GM12878 (cell line): ENCODE results near the gene SLC39A7. TPM values are rescaled to one million over a fixed set of nuclear protein-coding genes. Genes with fewer than 3 reads are reported as not detected.

ENCODE experiments used
- ATAC-seq: fragments of 200-7000 bp; cut with Tn5 transposase; 3 replicates; pipeline ENCODE4 v1.9.1; 2020; ENCODE audit warnings: mild to moderate bottlenecking, moderate library complexity
- BruUV-seq: library from RNA; stranded (reverse); fragments of 400-500 nt; replicated peaks from 2 replicates; lab custom pipeline; 2021; lab: Mats Ljungman, UMichigan
- CTCF ChIA-PET: fragments of 300-600 bp; sonication (Branson Sonifier 250); formaldehyde crosslinking; extraction: SDS; loops from one replicate; lab custom pipeline; 2021; ENCODE audit warnings: inconsistent platforms; lab: Yijun Ruan, JAX
- POLR2A ChIA-PET: fragments of 350-600 bp; formaldehyde crosslinking; extraction: SDS; loops from one replicate; lab custom pipeline; 2021; ENCODE audit warnings: inconsistent platforms; lab: Charles Lee
- RAD21 ChIA-PET: fragments of 300-600 bp; sonication (Branson Sonifier 250); formaldehyde crosslinking; loops from one replicate; lab custom pipeline; 2023; ENCODE audit warnings: antibody characterized with exemption; ENCODE audit not compliant: unreplicated experiment; lab: Charles Lee
- SMC1A ChIA-PET: fragments of 300-600 bp; sonication (Branson Sonifier 250); formaldehyde crosslinking; loops from one replicate; lab custom pipeline; 2023; ENCODE audit not compliant: unreplicated experiment, uncharacterized antibody; lab: Charles Lee
- DNase-seq: peaks from one replicate; pipeline ENCODE4 v3.0.0-alpha.2; 2011; ENCODE audit warnings: low read depth, low spot score
- FAIRE-seq: peaks from 3 replicates; lab custom pipeline; 2011; peaks lifted over from hg19 to GRCh38; lab: Jason Lieb, UNC
- H2AFZ ChIP-seq: 2 replicates; pipeline ENCODE4 v1.6.0; 2011; ENCODE audit warnings: low read depth, low read length, control low read depth; ENCODE audit not compliant: control insufficient read depth
- H3K27ac ChIP-seq: 2 replicates; pipeline ENCODE4 v1.5.1; 2011; ENCODE audit warnings: control low read depth; ENCODE audit not compliant: control insufficient read depth, insufficient read depth
- H3K27me3 ChIP-seq, 2 experiments: replicated peaks in 1 of 2; 2 replicates each; pipeline versions ENCODE4 v1.6.0 to v1.6.1; 2011; ENCODE audit warnings: low read length in 1 of 2; ENCODE audit not compliant: control insufficient read depth in 2 of 2, insufficient read depth in 2 of 2
- H3K36me3 ChIP-seq, 2 experiments: 2 replicates each; pipeline ENCODE4 v1.5.1; 2011; ENCODE audit warnings: low read length in 1 of 2; ENCODE audit not compliant: control insufficient read depth in 2 of 2, insufficient read depth in 2 of 2
- H3K4me1 ChIP-seq: 2 replicates; pipeline ENCODE4 v1.6.1; 2011; ENCODE audit warnings: mild to moderate bottlenecking, low read length, moderate library complexity, mixed read lengths; ENCODE audit not compliant: control insufficient read depth, insufficient read depth
- H3K4me2 ChIP-seq: 2 replicates; pipeline ENCODE4 v1.6.0; 2011; ENCODE audit warnings: control low read depth; ENCODE audit not compliant: control insufficient read depth, insufficient read depth
- H3K4me3 ChIP-seq: fragments of 200-600 bp; sonication (generic); 2 replicates; pipeline ENCODE4 v1.5.1; 2016
- H3K79me2 ChIP-seq: 2 replicates; pipeline ENCODE4 v1.6.0; 2011; ENCODE audit warnings: low read length; ENCODE audit not compliant: control insufficient read depth, insufficient read depth
- H3K9ac ChIP-seq: 2 replicates; pipeline ENCODE4 v1.8.0; 2011; ENCODE audit warnings: low read length, control low read depth, mixed read lengths; ENCODE audit not compliant: control insufficient read depth, insufficient read depth
- H3K9me3 ChIP-seq: replicated peaks from 3 replicates; pipeline ENCODE4 v1.5.1; 2011; ENCODE audit warnings: mild to moderate bottlenecking, low read length; ENCODE audit not compliant: control insufficient read depth, insufficient read depth
- H4K20me1 ChIP-seq: 2 replicates; pipeline ENCODE4 v1.6.0; 2011; ENCODE audit not compliant: control insufficient read depth, insufficient read depth
- CBFB ChIP-seq: IDR thresholded peaks from 2 replicates; pipeline ENCODE4 v1.6.1; 2016; ENCODE audit warnings: antibody characterized with exemption, low read depth
- CREM ChIP-seq: IDR thresholded peaks from 2 replicates; pipeline ENCODE4 v1.6.1; 2014; ENCODE audit warnings: antibody characterized with exemption, low read depth
- LARP7 ChIP-seq: fragments of 450-650 bp; IDR thresholded peaks from 2 replicates; pipeline ENCODE4 v1.6.1; 2017; ENCODE audit warnings: mild to moderate bottlenecking
- MXI1 ChIP-seq: fragments of 150-350 bp; IDR thresholded peaks from 2 replicates; pipeline ENCODE4 v1.6.1; 2011; ENCODE audit warnings: low read depth, mild to moderate bottlenecking, inconsistent platforms, low read length, improper control_type of control experiment
- NKRF ChIP-seq: fragments of 450-650 bp; conservative IDR thresholded peaks from 2 replicates; pipeline ENCODE4 v1.6.1; 2017; ENCODE audit warnings: mild to moderate bottlenecking, moderate library complexity
- NR2C1 ChIP-seq: fragments of 450-650 bp; IDR thresholded peaks from 2 replicates; pipeline ENCODE4 v1.6.1; 2017; ENCODE audit warnings: antibody characterized with exemption, mild to moderate bottlenecking, moderate library complexity
- POU2F2 ChIP-seq: IDR thresholded peaks from 3 replicates; pipeline ENCODE4 v1.6.1; 2011; ENCODE audit warnings: low read depth, mild to moderate bottlenecking, low read length, borderline replicate concordance
- SMARCA5 ChIP-seq: fragments of 450-650 bp; IDR thresholded peaks from 2 replicates; pipeline ENCODE4 v1.6.1; 2017; ENCODE audit warnings: mild to moderate bottlenecking
- YY1 ChIP-seq: IDR thresholded peaks from 2 replicates; pipeline ENCODE4 v1.6.1; 2011; ENCODE audit warnings: low read depth, mild to moderate bottlenecking, low read length
- ZBTB11 ChIP-seq: fragments of 450-650 bp; formaldehyde crosslinking; IDR thresholded peaks from 2 replicates; pipeline ENCODE4 v1.5.0; 2022; ENCODE audit warnings: mild to moderate bottlenecking, missing genetic modification characterization
- WGBS: methylation state at CpG from one replicate; pipeline ENCODE4 v1.1.6; 2016; ENCODE audit warnings: low lambda C conversion rate; ENCODE audit not compliant: insufficient replicate concordance, insufficient coverage; ENCODE audit errors: missing lambda C conversion rate; 5-methylcytosine and 5-hydroxymethylcytosine counted together
- in situ Hi-C: fragments of 300-500 bp; cut with MboI; formaldehyde crosslinking; loops from 9 replicates; pipeline ENCODE4 v1.14.3; 2018; ENCODE audit warnings: mixed read lengths
- intact Hi-C: fragments of 100-400 bp; cut with micrococcal nuclease; formaldehyde crosslinking; loops from one replicate; pipeline ENCODE4 v1.14.2; 2022; ENCODE audit not compliant: unreplicated experiment
- polyA plus RNA-seq, 11 experiments: library from polyadenylated mRNA; depleted of rRNA in 4 of 11; unstranded in 6 of 11; stranded (reverse) in 5 of 11; fragments of >200 nt; fragmentation: Nextera tagmentation in 4 of 11; fragmentation: Illumina TruSeq in 1 of 11; extraction: Ambion mirVana in 4 of 11; extraction: Trizol in 1 of 11; gene quantifications; 1 replicate in 1 of 11; 2 replicates in 10 of 11; pipeline versions ENCODE4 v1.2.1 to v1.2.3, GENCODE V29; 2011 to 2016; ENCODE audit warnings: inconsistent platforms in 2 of 11, missing spikeins in 2 of 11, low read depth in 1 of 11
- total RNA-seq, 4 experiments: library from RNA; depleted of rRNA in 3 of 4; stranded (reverse); fragments of >200 nt in 3 of 4; fragmentation: Illumina TruSeq in 1 of 4; extraction: Trizol in 1 of 4; gene quantifications; 2 replicates each; pipeline versions ENCODE4 v1.2.1 to v1.2.3, GENCODE V29; 2013 to 2021

The SLC39A7 gene
- total and polyA plus RNA-seq, 10 of the 15 experiments (the other 5 are each of a cell fraction or from before 2014, with no cell fraction given), result 7.3 to 63.1 (median 40.6) TPM

GRCh38 chr6:33249732-33250630 lies 49.3 kb downstream of the SLC39A7 start:
- intact Hi-C loops, result loop anchor here (1.0 to 5.0 kb wide), 3 partner anchors 77 to 248 kb away; no protein-coding TSS in a partner anchor
- 14% methylated on average over 15 of the region's 15 CpGs for WGBS
- TF ChIP-seq CBFB (0 out of 2 replicates have a peak, but pooled peaks have one; percentile 5), POU2F2 (no peak), NKRF (peak; percentile 65; the same call in 1 of the 2 replicates), LARP7 (peak; percentile 72; the same call in 1 of the 2 replicates), CREM (no peak), SMARCA5 (0 out of 2 replicates have a peak, but pooled peaks have one; percentile 65), MXI1 (0 out of 2 replicates have a peak, but pooled peaks have one; percentile 7), ZBTB11 (CRISPR knock-in tag) (no peak), NR2C1 (peak; percentile 31), YY1 (0 out of 2 replicates have a peak, but pooled peaks have one; percentile 2)

More at GRCh38 chr6:33249732-33250630, 49.3 kb downstream of the SLC39A7 start:
- Histone ChIP-seq H3K36me3 (peaks cover 2 to 12% of the 10 kb centered on the region in 2 experiments; a peak in 2 of 4 replicates), H3K4me2 (peak overlapping the region; percentile 98), H3K9me3 (no peaks in the 10 kb centered on the region), H4K20me1 (no peaks in the 10 kb centered on the region), H3K27me3 (no peaks in the 10 kb centered on the region), H3K4me1 (peaks cover 10% of the 10 kb centered on the region), H3K79me2 (peaks cover 13% of the 10 kb centered on the region), H3K27ac (peak overlapping the region; percentile 94), H3K9ac (peak overlapping the region; percentile 97), H2AFZ (peak overlapping the region; percentile 94), H3K4me3 (peak overlapping the region; percentile 70)
- in situ Hi-C loops, result loop anchor here (5.0 kb wide), 2 partner anchors 133 to 248 kb away; no protein-coding TSS in a partner anchor
- ChIA-PET RAD21 (interaction anchor here (1.0 to 3.5 kb wide), 23 partner anchors 10 to 278 kb away, joined by 3 to 25 read pairs (median 10); partner anchors contain the start of genes HLA-DPA1, HSD17B8, PFDN6 and RGL2), SMC1A (interaction anchor here (0.6 to 4.2 kb wide), 21 partner anchors 19 to 249 kb away, joined by 3 to 34 read pairs (median 4); partner anchors contain the start of genes HLA-DOA, RPS18, RXRB and VPS52), CTCF (interaction anchor here (0.7 to 5.5 kb wide), 25 partner anchors 11 to 316 kb away, joined by 3 to 53 read pairs (median 13); partner anchors contain the start of genes B3GALT4, HSD17B8, RGL2 and RING1), POLR2A (interaction anchor here (0.6 to 5.2 kb wide), 19 partner anchors 12 to 1382 kb away, joined by 3 to 40 read pairs (median 5); partner anchors contain the start of genes B3GALT4, HLA-DPA1, PFDN6 and RGL2)
- no peak; the same call in 2 of the 3 replicates for ATAC-seq
- BruUV-seq, result TSS peak; percentile 87
- FAIRE-seq, result peak; percentile 31
- no peak for DNase-seq
